GM21825 (cell line): ENCODE measurements around the gene SF3B6.
"Not testable (repeated sequence)": the region's sequence is repeated elsewhere in the genome, so short reads cannot be mapped to it uniquely, and the experiment has no call there.

Experiments used
- ATAC-seq: cut with Tn5 transposase; IDR thresholded peaks from one replicate; pipeline ENCODE4 v1.9.1; 2021; ENCODE audit warnings: mild to moderate bottlenecking, moderate library complexity; ENCODE audit not compliant: unreplicated experiment

SF3B6 gene

DNA sequence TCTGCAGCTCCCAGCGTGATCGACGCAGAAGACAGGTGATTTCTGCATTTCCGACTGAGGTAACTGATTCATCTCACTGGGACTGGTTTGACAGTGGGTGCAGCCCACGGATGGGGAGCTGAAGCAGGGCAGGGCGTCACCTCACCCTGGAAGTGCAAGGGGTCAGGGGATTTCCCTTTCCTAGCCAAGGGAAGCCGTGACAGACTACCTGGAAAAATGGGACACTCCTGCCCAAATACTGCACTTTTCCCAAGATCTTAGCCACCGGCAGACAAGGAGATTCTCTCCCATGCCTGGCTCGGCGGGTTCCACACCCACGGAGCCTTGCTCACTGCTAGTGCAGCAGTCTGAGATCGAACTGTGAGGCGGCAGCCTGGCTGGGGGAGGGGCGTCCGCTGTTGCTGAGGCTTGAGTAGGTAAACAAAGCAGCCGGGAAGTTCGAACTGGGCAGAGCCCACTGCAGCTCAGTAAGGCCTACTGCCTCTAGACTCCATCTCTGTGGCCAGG is 19.1 kb upstream of the SF3B6 start:
- ATAC-seq, result not testable (repeated sequence)

DNA sequence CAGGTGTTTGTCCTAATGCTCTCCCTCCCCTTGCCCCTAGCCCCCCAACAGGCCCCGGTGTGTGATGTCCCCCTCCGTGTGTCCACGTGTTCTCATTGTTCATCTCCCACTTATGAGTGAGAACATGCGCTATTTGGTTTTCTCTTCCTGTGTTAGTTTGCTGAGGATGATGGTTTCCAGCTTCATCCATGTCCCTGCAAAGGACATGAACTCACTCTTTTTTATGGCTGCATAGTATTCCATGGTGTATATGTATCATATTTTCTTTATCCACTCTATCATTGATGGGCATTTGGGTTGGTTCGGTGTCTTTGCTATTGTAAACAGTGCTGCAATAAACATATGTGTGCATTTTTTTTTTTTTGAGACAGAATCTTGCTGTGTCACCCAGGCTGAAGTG is 17.1 kb upstream of the SF3B6 start:
- not testable (repeated sequence) for ATAC-seq

DNA sequence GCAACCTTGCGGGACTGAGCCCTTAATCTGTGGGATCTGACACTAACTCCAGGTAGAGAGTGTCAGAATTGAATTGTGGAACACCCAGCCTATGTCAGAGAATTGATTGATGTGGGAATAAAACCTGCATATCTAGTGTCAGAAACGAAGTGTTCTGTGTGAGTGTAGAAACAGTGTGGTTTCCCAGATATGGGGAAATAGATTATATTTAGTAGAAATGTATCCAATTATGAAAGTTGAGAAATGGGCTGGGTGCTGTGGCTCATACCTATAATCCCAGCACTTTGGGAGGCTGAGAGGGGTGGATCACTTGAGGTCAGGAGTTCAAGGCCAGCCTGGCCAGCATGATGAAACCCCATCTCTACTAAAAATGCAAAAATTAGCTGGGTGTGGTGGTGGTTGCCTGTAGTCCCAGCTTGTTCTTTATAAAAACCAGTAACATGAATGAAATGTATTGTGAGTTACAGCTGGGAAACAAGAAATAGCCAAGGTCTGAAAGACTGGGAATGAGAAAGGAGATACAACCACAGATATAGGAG is 12.8 kb upstream of the SF3B6 start:
- no peak for ATAC-seq

DNA sequence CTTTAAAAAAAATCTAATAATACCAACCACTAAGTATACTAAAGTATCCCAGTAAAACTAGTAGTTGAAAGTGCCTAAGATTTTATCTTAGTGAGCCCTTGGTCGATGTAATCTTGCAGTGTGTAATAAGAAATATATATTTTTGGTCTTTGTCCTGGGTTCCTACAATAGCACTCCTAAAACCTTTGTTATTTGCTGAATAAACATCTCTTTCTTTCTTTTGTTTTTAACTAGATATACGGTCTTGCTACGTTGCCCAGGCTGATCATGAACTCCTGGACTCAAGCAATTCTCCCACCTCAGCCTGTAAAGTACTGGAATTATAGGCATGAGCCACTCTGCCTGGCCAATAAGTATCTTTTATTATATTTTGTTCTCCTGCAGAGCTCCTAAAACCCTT is 10.9 kb upstream of the SF3B6 start:
- ATAC-seq, result no peak

DNA sequence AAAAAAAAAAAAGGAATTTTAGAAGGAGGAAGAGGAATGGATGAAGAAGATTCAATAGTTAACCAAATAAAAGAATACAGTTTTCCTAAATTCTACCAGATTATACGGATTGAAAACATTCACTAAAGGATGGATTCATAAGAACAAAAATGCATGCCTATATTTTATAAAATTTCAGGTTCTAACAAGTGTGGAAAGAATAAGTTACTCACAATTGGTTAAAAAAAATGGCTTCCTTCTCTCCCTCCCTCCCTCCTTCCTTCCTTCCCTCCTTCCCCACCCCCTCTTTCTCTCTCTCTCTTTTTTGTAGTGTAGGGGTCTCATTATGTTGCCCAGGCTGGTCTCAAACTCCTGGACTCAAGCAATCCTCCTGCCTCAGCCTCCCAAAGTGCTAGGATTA is 10.1 kb upstream of the SF3B6 start:
- ATAC-seq, result no peak

- ATAC-seq, result no peak
Measured at GRCh38 chr2:24085200-24085489, 9.0 kb upstream of the SF3B6 start.

- ATAC-seq, result peak; percentile 69
Measured at GRCh38 chr2:24084386-24085199, 8.5 kb upstream of the SF3B6 start, which contains the start of gene TP53I3. TSS of gene TP53I3 (minus strand) at chr2:24084834. CDS start at chr2:24084326, 508 bp downstream.

DNA sequence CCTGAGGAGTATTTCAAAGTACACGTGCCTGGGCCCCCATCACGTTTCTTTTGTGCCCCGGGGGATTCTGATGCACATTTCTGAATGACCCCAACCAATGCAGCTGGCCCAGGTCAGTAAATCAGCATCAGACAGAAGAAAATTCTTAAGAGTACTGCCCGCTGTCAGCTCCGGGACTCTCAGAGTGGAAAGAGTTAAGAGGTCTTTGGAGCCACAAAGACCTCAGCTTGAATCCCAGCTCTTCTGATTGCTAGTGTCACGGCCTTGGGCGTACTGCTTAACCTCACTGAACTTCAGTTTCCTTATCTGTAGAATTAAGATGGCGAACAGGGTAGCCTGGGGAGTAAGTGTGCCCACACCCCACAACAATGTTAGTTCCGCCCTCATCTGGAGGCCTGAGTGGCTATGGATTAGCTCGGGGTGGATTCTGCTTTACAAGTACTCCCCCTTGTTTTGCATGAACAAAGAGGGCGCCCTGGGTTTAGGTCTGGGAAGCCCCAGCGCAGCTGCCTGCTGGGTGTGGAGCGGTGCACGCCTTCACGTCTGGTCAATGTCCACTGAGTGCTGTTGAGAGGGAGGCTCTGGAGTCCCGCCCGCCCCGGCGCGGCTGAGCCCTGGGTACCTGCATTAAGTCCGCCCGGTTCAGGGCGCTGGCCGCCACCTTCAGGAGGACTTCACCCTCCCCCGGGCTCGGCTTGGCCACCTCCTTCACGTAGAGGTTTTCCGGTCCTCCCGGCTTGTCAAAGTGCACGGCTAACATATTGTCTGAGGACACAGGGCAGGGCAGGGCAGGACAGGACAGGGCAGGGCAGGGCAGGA is 7.7 kb upstream of the SF3B6 start:
- peak; percentile 78 for ATAC-seq

DNA sequence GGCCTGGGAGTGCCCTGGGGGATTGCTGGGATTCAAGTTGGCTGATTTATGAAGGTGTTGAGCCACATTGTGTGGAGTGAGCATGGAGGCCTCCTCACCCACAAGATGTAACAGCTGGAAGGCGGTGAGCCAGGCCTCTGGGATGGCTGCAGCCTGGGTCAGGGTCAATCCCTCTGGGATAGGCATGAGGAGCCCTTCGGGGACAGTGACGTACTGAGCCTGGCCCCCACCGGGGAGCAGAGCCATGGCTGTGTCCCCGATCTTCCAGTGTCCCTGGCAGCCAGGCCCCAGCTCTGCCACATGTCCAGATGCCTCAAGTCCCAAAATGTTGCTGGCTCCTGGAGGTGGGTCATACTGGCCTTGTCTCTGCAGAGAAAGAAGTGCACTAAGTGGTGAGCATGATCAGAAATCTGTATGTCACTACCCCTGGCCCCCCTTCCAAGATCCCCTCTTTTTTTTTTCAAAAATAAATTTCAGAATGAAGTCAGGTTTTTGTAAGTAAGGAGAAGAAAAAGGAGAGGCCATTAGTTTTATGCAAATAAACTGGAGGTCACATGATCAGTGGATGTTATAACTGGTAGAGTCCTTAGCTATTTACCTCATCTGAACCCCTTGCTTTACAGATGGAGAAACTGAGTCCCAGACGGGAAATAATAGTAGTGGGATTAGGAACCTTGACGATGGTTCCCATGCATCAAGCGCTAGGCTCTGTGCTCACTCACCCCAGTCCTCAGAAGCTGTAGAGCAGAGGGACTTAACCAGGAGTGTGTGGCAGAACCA is 6.9 kb upstream of the SF3B6 start:
- ATAC-seq, result no peak

- no peak for ATAC-seq
Measured at GRCh38 chr2:24080701-24081100, 4.6 kb upstream of the SF3B6 start.

- ATAC-seq, result no peak
Measured at GRCh38 chr2:24077879-24078278, 1.8 kb upstream of the SF3B6 start.

DNA sequence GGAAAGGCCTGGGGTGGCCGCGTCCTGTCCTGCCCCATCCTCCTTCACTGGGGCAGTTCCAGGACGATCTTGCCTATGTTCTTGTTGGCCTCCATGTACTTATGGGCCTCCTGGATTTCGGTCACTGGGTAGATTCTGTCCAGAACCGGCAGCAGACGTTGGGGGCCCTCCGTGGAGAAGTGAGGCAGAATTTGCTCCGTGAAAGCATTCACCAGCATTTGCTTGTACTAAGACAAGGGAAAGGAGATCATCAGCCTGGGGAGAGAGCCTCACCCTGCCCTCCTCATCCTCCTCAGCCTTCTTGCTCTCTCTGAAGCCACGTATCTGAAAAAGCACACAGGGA is 1.4 kb upstream of the SF3B6 start:
- ATAC-seq, result no peak

- peak; percentile 0 for ATAC-seq
Measured at GRCh38 chr2:24076849-24077534, 866 bp upstream of the SF3B6 start.

DNA sequence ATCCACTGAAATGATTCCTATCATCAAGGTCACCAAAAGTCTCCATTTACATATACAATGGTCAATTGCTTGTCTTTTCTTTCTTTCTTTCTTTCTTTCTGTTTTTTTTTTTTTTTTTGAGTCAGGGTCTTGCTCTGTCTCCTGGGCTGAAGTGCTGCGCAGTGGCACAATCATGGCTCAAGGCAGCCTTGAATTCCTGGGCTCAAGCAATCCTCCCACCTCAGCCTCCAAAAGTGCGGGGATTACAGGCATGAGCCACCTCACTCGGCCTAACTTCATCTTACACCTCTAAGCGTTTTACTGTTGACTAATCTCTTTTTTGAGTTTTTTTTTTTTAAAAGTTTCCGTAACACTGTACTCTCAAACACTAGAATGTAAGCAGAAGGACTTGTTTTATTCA is 867 bp downstream of the SF3B6 start:
- no peak for ATAC-seq

DNA sequence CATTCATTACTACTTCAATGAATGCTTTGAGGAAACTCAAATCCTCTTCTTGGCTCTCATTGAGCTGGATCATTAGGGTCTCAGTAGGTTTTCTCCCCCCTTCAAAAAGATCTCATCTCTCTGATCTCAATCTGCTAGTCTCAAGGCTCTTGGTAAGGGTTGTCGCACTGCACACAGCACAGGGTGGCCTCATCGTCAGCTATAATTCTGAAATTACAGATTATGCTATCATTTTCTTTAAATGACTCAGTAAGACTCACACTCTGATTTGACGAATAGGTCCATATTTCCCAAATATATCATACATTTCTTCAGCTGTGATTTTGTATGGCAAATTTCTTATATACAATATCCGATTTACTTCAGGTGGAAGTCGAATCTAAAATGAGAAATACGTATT is 2.3 kb downstream of the SF3B6 start:
- ATAC-seq, result no peak

DNA sequence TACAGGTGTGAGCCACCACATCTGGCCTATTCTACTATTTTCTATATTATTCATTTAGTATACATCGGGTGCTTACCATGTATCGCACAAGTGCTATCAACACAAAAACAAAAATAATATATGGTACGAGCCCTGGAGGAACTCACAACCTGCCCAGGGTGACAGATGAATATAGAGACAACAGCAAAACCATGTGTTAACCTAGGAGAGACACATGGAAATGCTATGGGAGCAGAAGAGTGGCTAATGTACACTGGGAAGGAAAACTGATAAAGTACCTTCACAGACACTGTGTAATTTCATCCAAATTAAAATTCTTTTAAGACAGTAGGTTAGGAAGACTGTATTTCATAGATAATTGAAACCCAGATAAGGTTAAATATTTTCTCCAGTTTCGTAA is 3.9 kb downstream of the SF3B6 start:
- no peak for ATAC-seq

DNA sequence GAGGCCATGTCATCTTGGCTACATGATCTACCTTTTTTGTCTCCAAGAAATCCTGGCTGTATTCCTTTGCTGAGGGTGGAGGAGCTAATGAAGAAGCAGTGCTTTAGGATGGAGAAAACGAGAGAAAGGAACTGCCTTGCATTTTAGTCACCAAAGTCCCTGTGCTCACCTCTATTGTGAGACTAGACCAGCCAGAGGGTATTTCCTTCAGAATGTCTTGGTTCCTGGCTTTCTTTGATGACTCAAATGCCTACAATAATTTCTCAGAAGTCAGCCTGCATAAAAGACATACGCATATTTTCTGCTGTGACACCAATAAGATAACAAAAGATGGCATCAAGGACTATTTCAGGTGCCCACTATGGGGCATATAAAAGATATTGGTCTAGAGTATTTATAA is 10.8 kb downstream of the SF3B6 start:
- ATAC-seq, result no peak

- no peak for ATAC-seq
Measured at GRCh38 chr2:24058564-24059271, 17.4 kb downstream of the SF3B6 start.

- ATAC-seq, result no peak
Measured at GRCh38 chr2:24055750-24056149, 20.4 kb downstream of the SF3B6 start.
